ENCODE data around the gene ZNF473. TPM values are rescaled to one million over a fixed set of nuclear protein-coding genes. Genes with fewer than 3 reads are reported as not detected.
A peak's percentile ranks its signal among the peaks of the same experiment; 100 is the strongest.

The ZNF473 gene
- total RNA-seq, 2 donors from 2014 or later: 5.9 to 7.6 TPM

DNA sequence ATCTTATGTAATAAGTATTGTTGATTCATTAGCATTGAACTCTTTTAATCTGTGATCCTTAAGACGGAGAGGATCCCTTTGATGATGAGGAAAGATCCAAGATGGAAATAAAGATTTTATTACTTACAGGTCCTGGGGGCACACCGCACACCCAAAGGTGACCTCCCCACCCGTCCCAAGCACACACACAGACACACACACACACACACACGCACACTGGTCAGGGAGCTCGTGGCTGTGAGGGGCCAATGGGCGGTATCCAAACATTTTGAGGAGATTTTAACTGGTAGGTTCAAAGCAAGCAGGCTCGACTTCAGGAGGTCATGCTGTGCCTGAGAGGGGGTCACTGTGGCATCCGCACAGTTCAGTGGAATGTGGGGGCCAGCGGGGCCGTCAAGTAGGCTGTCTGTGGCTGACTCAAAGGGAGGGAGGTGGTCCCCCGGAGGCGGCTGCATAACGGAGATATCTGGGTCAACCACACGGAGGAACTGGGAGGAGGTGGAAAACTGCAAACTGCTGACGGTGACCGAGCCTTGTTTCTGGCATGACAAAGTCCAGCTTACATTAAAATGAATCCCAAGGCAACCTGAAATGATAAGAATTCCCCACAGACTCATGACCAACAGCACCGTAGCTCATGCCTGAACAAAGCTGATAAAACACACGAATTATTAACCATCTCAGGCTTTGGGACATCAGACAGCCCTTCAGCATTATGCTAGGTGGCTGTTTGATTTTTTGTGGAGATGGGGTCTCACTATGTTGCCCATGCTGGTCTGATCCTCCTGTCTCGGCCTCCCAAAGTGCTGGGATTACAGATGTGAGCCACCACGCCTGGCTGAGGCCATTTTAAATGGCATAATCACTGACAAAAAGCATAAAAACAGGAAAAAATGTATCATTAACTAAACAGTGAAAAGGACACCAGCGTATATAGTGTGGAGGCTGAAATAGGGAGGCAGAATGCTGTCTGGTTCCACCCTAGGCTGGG is 43.9 kb upstream of the ZNF473 start:
- no peak overlapping the region for H3K27ac ChIP-seq
- intact Hi-C loops (cut with DNase I): no loop called here
- H3K36me3 ChIP-seq: no peaks in the 10 kb centered on the region
- no peaks in the 10 kb centered on the region for H3K27me3 ChIP-seq
- H3K4me3 ChIP-seq: no peak overlapping the region
- DNase-seq: no peak
- no peaks in the 10 kb centered on the region for H3K4me1 ChIP-seq
- H3K9me3 ChIP-seq: no peaks in the 10 kb centered on the region
- TF ChIP-seq, protein P1, sequence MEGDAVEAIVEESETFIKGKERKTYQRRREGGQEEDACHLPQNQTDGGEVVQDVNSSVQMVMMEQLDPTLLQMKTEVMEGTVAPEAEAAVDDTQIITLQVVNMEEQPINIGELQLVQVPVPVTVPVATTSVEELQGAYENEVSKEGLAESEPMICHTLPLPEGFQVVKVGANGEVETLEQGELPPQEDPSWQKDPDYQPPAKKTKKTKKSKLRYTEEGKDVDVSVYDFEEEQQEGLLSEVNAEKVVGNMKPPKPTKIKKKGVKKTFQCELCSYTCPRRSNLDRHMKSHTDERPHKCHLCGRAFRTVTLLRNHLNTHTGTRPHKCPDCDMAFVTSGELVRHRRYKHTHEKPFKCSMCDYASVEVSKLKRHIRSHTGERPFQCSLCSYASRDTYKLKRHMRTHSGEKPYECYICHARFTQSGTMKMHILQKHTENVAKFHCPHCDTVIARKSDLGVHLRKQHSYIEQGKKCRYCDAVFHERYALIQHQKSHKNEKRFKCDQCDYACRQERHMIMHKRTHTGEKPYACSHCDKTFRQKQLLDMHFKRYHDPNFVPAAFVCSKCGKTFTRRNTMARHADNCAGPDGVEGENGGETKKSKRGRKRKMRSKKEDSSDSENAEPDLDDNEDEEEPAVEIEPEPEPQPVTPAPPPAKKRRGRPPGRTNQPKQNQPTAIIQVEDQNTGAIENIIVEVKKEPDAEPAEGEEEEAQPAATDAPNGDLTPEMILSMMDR (IDR thresholded peaks at IDR 0.05): no peak
- H3K9ac ChIP-seq (ENCODE audit: low read depth in 2 of 2, low read length in 2 of 2): no peak overlapping the region

DNA sequence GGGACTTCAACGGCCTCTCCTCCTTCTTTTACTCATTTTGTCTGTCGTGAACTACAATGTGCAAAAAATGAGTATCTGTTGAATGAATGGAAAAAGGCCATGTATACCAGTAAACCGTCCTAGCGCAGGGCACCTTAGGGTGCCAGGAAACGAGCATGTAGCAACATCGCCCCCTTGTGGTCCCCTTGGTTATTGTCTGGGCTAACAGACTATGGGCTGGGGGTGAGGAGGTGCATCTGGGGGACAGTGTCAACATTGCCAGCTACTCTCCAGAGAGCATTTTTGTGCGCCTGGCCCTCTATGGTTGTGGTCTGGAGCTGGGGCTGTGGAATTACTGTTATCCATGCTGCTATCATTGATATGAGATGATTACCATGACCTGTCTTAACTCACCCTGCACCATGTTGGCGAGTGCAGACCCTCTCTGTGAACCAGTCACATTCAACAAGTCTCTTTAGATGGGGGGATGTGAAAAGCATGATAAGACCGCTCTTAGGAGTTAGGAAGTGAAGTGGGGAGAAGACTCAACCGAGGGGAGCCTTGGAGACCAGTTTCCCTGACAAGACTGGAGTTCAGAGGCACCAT is 42.1 kb upstream of the ZNF473 start:
- H3K36me3 ChIP-seq: no peaks in the 10 kb centered on the region
- no peaks in the 10 kb centered on the region for H3K4me1 ChIP-seq
- intact Hi-C loops (cut with DNase I): loop anchor here (1.0 kb wide), 1 partner anchor 46 kb away; no protein-coding TSS in a partner anchor
- TF ChIP-seq, protein P1 (IDR thresholded peaks at IDR 0.05): peak; percentile 90
- H3K9me3 ChIP-seq: no peaks in the 10 kb centered on the region
- peak; percentile 74 for DNase-seq
- no peaks in the 10 kb centered on the region for H3K27me3 ChIP-seq
- no peak overlapping the region for H3K4me3 ChIP-seq
- H3K9ac ChIP-seq (ENCODE audit: low read depth in 2 of 2, low read length in 2 of 2): no peak overlapping the region
- no peak overlapping the region for H3K27ac ChIP-seq

DNA sequence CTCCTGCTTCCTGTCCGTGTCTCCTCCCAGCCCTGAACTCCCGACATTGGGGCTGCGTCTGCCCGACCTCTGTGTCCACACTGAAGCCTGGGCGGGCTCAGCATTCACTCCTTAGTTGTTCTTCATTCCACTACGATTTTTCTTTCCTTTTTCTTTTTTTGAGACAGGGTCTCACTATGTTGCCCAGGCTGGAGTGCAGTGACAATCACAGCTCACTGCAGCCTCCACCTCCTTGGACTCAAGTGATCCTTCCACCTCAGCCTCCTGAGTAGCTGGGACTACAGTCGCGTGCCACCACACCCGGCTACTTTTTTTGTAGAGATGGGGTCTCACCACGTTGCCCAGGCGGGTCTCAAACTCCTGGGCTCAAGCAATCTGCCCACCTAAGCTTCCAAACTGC is 41.3 kb upstream of the ZNF473 start:
- H3K36me3 ChIP-seq: no peaks in the 10 kb centered on the region
- H3K27me3 ChIP-seq: no peaks in the 10 kb centered on the region
- H3K27ac ChIP-seq: no peak overlapping the region
- H3K4me3 ChIP-seq: no peak overlapping the region
- H3K9me3 ChIP-seq: no peaks in the 10 kb centered on the region
- no peaks in the 10 kb centered on the region for H3K4me1 ChIP-seq
- no peak for DNase-seq
- intact Hi-C loops (cut with DNase I): no loop called here
- TF ChIP-seq, protein P1 (IDR thresholded peaks at IDR 0.05): no peak
- H3K9ac ChIP-seq (ENCODE audit: low read depth in 2 of 2, low read length in 2 of 2): no peak overlapping the region

DNA sequence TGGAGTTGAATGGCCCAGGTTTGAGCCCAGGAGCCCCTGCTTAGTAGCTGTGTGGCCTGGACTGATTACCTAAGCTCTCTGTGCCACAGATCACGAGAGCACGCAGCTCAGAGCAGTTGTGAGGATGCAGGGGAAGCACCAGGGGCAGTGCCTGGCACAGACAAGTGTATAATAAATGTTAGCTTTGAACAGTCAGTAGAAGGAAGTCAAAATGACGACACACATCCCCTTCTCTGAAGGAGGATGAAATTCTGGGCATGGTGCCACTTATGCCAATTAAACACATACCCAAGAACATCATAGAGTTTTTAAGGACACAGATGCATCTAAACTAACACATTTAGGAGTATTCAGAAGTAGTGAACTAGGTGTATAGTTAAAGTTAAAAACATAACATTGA is 39.9 kb upstream of the ZNF473 start:
- Histone ChIP-seq H3K4me3 (no peak overlapping the region), H3K36me3 (no peaks in the 10 kb centered on the region), H3K27ac (no peak overlapping the region), H3K4me1 (no peaks in the 10 kb centered on the region), H3K9ac (ENCODE audit: low read depth in 2 of 2, low read length in 2 of 2) (no peak overlapping the region), H3K27me3 (no peaks in the 10 kb centered on the region), H3K9me3 (no peaks in the 10 kb centered on the region)
- DNase-seq: no peak
- TF ChIP-seq, protein P1 (IDR thresholded peaks at IDR 0.05): no peak
- intact Hi-C loops (cut with DNase I): no loop called here

DNA sequence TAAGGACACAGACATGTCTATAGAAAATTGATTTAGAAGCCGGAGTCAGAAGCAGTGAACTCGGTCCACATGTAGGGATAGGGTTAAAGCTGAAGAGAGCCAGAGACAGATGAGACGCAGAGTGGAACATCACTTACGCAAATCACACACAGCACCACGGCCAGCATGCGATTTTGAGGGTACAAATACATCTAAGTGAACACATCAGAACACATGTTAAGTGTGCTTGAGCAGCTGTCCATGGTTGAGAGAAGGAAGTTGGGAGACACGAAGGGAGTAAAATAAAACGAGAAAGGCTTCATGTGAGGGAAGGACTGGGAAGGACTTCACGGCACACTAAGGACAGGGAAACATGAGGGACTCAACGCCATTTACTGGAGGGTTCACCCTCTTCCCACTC is 39.5 kb upstream of the ZNF473 start:
- intact Hi-C loops (cut with DNase I): no loop called here
- H3K36me3 ChIP-seq: no peaks in the 10 kb centered on the region

More for the DNA sequence above, 39.5 kb upstream of the ZNF473 start:
- TF ChIP-seq, protein P1 (IDR thresholded peaks at IDR 0.05): no peak
- Histone ChIP-seq H3K9me3 (no peaks in the 10 kb centered on the region), H3K9ac (ENCODE audit: low read depth in 2 of 2, low read length in 2 of 2) (no peak overlapping the region), H3K27ac (no peak overlapping the region), H3K27me3 (no peaks in the 10 kb centered on the region), H3K4me1 (no peaks in the 10 kb centered on the region), H3K4me3 (no peak overlapping the region)
- DNase-seq: no peak
